SK-N-SH treated with all-trans-retinoic acid at 6 μM for 48 hours (cell line): ENCODE results near the gene MYOM1.

Experiments used
- ATAC-seq: fragments of 200-7000 bp; cut with Tn5 transposase; 3 replicates; pipeline ENCODE4 v1.9.1; 2020; ENCODE audit warnings: mild to moderate bottlenecking, moderate library complexity
- ARNTL ChIP-seq: fragments of 450-650 bp; formaldehyde crosslinking; IDR thresholded peaks from 2 replicates; pipeline ENCODE4 v1.5.0; 2020; ENCODE audit warnings: low read depth, mild to moderate bottlenecking, moderate library complexity, borderline replicate concordance
- BACH2 ChIP-seq: fragments of 250-450 bp; sonication (Bioruptor Pico); IDR thresholded peaks from 2 replicates; pipeline ENCODE4 v1.9.0; 2021; ENCODE audit warnings: mild to moderate bottlenecking, borderline replicate concordance
- CSDC2 ChIP-seq: fragments of 250-450 bp; sonication (Bioruptor Pico); IDR thresholded peaks from 2 replicates; pipeline ENCODE4 v1.5.0; 2020; ENCODE audit warnings: mild to moderate bottlenecking, moderate library complexity
- CSRNP3 ChIP-seq: fragments of 250-450 bp; sonication (Bioruptor Pico); IDR thresholded peaks from 2 replicates; pipeline ENCODE4 v1.5.1; 2021; ENCODE audit warnings: mild to moderate bottlenecking, moderate library complexity
- ESRRG ChIP-seq: fragments of 250-450 bp; sonication (Bioruptor Pico); IDR thresholded peaks from 2 replicates; pipeline ENCODE4 v1.6.1; 2021; ENCODE audit warnings: mild to moderate bottlenecking
- GLIS3 ChIP-seq: fragments of 250-450 bp; sonication (Bioruptor Pico); IDR thresholded peaks from 2 replicates; pipeline ENCODE4 v1.5.0; 2020; ENCODE audit warnings: mild to moderate bottlenecking, moderate library complexity
- ISL1 ChIP-seq: fragments of 250-450 bp; sonication (Bioruptor Pico); IDR thresholded peaks from 2 replicates; pipeline ENCODE4 v2.1.2; 2022; ENCODE audit warnings: mild to moderate bottlenecking, moderate library complexity
- OSR1 ChIP-seq: fragments of 250-450 bp; sonication (Bioruptor Pico); IDR thresholded peaks from 2 replicates; pipeline ENCODE4 v1.8.0; 2022; ENCODE audit warnings: moderate library complexity, mild to moderate bottlenecking, inconsistent platforms
- POU6F1 ChIP-seq: fragments of 250-450 bp; sonication (Bioruptor Pico); IDR thresholded peaks from 2 replicates; pipeline ENCODE4 v1.8.0; 2021; ENCODE audit warnings: low read depth, mild to moderate bottlenecking, moderate library complexity, borderline replicate concordance
- PPARA ChIP-seq: fragments of 250-450 bp; sonication (Bioruptor Pico); IDR thresholded peaks from 2 replicates; pipeline ENCODE4 v1.5.0; 2020; ENCODE audit warnings: mild to moderate bottlenecking, borderline replicate concordance
- RARB ChIP-seq: fragments of 250-450 bp; sonication (Bioruptor Pico); IDR thresholded peaks from 2 replicates; pipeline ENCODE4 v1.8.0; 2021; ENCODE audit warnings: mild to moderate bottlenecking, moderate library complexity
- SNAI2 ChIP-seq: fragments of 250-450 bp; sonication (Bioruptor Pico); IDR thresholded peaks from 2 replicates; pipeline ENCODE4 v1.5.0; 2020; ENCODE audit warnings: mild to moderate bottlenecking, moderate library complexity
- TCF4 ChIP-seq: fragments of 250-450 bp; sonication (Bioruptor Pico); IDR thresholded peaks from 2 replicates; pipeline ENCODE4 v1.8.0; 2021; ENCODE audit warnings: mild to moderate bottlenecking, moderate library complexity, borderline replicate concordance
- TOX ChIP-seq: fragments of 250-450 bp; sonication (Bioruptor Pico); IDR thresholded peaks from 2 replicates; pipeline ENCODE4 v1.8.0; 2021; ENCODE audit warnings: mild to moderate bottlenecking, moderate library complexity, borderline replicate concordance
- ZC3H10 ChIP-seq: fragments of 250-450 bp; sonication (Bioruptor Pico); IDR thresholded peaks from 2 replicates; pipeline ENCODE4 v1.5.1; 2021; ENCODE audit warnings: mild to moderate bottlenecking, moderate library complexity
- ZFP3 ChIP-seq: fragments of 250-450 bp; sonication (Bioruptor Pico); IDR thresholded peaks from 2 replicates; pipeline ENCODE4 v1.5.0; 2020; ENCODE audit warnings: mild to moderate bottlenecking, moderate library complexity
- ZFP30 ChIP-seq: fragments of 450-650 bp; formaldehyde crosslinking; IDR thresholded peaks from 2 replicates; pipeline ENCODE4 v1.5.0; 2022; ENCODE audit warnings: mild to moderate bottlenecking, moderate library complexity
- ZNF565 ChIP-seq: fragments of 450-650 bp; formaldehyde crosslinking; conservative IDR thresholded peaks from 2 replicates; pipeline ENCODE4 v1.5.0; 2020; ENCODE audit warnings: low read depth, mild to moderate bottlenecking, moderate library complexity
- ZNF70 ChIP-seq: fragments of 450-650 bp; formaldehyde crosslinking; IDR thresholded peaks from 2 replicates; pipeline ENCODE4 v1.5.0; 2020; ENCODE audit warnings: mild to moderate bottlenecking, moderate library complexity
- ZNF8 ChIP-seq: fragments of 450-650 bp; formaldehyde crosslinking; IDR thresholded peaks from 2 replicates; pipeline ENCODE4 v1.5.0; 2020; ENCODE audit warnings: mild to moderate bottlenecking, moderate library complexity
- TF ChIP-seq, protein P1 (sequence below): fragments of 250-450 bp; sonication (Bioruptor Pico); IDR thresholded peaks from 2 replicates; pipeline ENCODE4 v1.8.0; 2020; ENCODE audit warnings: mild to moderate bottlenecking, moderate library complexity, borderline replicate concordance
- TF ChIP-seq, protein P2 (sequence below): fragments of 250-450 bp; sonication (Bioruptor Pico); IDR thresholded peaks from 2 replicates; pipeline ENCODE4 v1.5.0; 2020; ENCODE audit warnings: mild to moderate bottlenecking, moderate library complexity
- TF ChIP-seq, protein P3 (sequence below): fragments of 250-450 bp; sonication (Bioruptor Pico); IDR thresholded peaks from 2 replicates; pipeline ENCODE4 v1.5.1; 2020; ENCODE audit warnings: low read depth, mild to moderate bottlenecking, moderate library complexity

Gene MYOM1

DNA sequence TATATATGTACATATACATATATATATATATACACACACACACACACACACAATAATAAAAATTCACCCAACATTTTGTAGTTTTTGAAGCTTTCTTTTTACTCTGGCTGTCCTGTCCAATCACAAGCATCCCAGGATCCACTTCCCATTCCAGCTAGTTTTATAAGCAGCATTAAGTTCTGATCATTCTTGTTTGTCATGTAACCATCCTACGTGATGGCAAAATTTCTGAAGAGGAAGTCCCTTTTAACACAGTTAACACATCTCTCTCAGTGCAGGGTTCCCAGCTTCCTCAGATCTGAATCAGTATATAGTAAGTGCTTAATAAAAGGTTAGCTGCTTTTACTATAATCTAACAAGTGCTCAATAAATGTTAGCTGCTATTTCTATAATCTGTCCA, 26.4 kb downstream of the MYOM1 start:
- ATAC-seq, result no peak
- TF ChIP-seq SNAI2 (CRISPR knock-in tag) (no peak), OSR1 (CRISPR knock-in tag) (no peak), ZC3H10 (CRISPR knock-in tag) (no peak), POU6F1 (CRISPR knock-in tag) (no peak), TOX (CRISPR knock-in tag) (no peak), RARB (CRISPR knock-in tag) (no peak), ZNF8 (CRISPR knock-in tag) (no peak), ZNF70 (CRISPR knock-in tag) (no peak), ZFP3 (CRISPR knock-in tag) (no peak), ZNF565 (CRISPR knock-in tag) (no peak), GLIS3 (CRISPR knock-in tag) (no peak), CSRNP3 (CRISPR knock-in tag) (no peak), ZFP30 (no peak), PPARA (CRISPR knock-in tag) (no peak), ISL1 (CRISPR knock-in tag) (no peak), ARNTL (no peak), BACH2 (no peak), TCF4 (CRISPR knock-in tag) (no peak)
- TF ChIP-seq, protein P1, sequence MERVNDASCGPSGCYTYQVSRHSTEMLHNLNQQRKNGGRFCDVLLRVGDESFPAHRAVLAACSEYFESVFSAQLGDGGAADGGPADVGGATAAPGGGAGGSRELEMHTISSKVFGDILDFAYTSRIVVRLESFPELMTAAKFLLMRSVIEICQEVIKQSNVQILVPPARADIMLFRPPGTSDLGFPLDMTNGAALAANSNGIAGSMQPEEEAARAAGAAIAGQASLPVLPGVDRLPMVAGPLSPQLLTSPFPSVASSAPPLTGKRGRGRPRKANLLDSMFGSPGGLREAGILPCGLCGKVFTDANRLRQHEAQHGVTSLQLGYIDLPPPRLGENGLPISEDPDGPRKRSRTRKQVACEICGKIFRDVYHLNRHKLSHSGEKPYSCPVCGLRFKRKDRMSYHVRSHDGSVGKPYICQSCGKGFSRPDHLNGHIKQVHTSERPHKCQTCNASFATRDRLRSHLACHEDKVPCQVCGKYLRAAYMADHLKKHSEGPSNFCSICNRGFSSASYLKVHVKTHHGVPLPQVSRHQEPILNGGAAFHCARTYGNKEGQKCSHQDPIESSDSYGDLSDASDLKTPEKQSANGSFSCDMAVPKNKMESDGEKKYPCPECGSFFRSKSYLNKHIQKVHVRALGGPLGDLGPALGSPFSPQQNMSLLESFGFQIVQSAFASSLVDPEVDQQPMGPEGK (CRISPR knock-in tag), result no peak
- TF ChIP-seq, protein P2, sequence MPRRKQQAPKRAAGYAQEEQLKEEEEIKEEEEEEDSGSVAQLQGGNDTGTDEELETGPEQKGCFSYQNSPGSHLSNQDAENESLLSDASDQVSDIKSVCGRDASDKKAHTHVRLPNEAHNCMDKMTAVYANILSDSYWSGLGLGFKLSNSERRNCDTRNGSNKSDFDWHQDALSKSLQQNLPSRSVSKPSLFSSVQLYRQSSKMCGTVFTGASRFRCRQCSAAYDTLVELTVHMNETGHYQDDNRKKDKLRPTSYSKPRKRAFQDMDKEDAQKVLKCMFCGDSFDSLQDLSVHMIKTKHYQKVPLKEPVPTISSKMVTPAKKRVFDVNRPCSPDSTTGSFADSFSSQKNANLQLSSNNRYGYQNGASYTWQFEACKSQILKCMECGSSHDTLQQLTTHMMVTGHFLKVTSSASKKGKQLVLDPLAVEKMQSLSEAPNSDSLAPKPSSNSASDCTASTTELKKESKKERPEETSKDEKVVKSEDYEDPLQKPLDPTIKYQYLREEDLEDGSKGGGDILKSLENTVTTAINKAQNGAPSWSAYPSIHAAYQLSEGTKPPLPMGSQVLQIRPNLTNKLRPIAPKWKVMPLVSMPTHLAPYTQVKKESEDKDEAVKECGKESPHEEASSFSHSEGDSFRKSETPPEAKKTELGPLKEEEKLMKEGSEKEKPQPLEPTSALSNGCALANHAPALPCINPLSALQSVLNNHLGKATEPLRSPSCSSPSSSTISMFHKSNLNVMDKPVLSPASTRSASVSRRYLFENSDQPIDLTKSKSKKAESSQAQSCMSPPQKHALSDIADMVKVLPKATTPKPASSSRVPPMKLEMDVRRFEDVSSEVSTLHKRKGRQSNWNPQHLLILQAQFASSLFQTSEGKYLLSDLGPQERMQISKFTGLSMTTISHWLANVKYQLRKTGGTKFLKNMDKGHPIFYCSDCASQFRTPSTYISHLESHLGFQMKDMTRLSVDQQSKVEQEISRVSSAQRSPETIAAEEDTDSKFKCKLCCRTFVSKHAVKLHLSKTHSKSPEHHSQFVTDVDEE (CRISPR knock-in tag), result no peak

- ATAC-seq, result no peak
- no peak for TF ChIP-seq GLIS3 (CRISPR knock-in tag)
- no peak for TF ChIP-seq CSDC2
- TF ChIP-seq ZNF565 (CRISPR knock-in tag), result no peak
- TF ChIP-seq SNAI2 (CRISPR knock-in tag), result no peak
- TF ChIP-seq, protein P3, sequence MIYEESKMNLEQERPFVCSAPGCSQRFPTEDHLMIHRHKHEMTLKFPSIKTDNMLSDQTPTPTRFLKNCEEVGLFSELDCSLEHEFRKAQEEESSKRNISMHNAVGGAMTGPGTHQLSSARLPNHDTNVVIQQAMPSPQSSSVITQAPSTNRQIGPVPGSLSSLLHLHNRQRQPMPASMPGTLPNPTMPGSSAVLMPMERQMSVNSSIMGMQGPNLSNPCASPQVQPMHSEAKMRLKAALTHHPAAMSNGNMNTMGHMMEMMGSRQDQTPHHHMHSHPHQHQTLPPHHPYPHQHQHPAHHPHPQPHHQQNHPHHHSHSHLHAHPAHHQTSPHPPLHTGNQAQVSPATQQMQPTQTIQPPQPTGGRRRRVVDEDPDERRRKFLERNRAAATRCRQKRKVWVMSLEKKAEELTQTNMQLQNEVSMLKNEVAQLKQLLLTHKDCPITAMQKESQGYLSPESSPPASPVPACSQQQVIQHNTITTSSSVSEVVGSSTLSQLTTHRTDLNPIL (CRISPR knock-in tag), result no peak
- no peak for TF ChIP-seq OSR1 (CRISPR knock-in tag)
- TF ChIP-seq ESRRG (CRISPR knock-in tag), result no peak
- no peak for TF ChIP-seq ZFP30
- no peak for TF ChIP-seq RARB (CRISPR knock-in tag)
- no peak for TF ChIP-seq ISL1 (CRISPR knock-in tag)
- no peak for TF ChIP-seq CSRNP3 (CRISPR knock-in tag)
- no peak for TF ChIP-seq ZNF8 (CRISPR knock-in tag)
- no peak for TF ChIP-seq ZNF70 (CRISPR knock-in tag)
Measured at GRCh38 chr18:3192752-3193151, 27.0 kb downstream of the MYOM1 start.
